Ramos (cell line): ENCODE measurements around the gene YY1AP1.
"Not testable (repeated sequence)": the region's sequence is repeated elsewhere in the genome, so short reads cannot be mapped to it uniquely, and the experiment has no call there.

ENCODE experiments used
- in situ Hi-C: fragments of 300-500 bp; cut with MboI; formaldehyde crosslinking; loops from one replicate; pipeline ENCODE4 v1.14.3; 2022; ENCODE audit warnings: low sequenced_read_pairs; ENCODE audit not compliant: unreplicated experiment

YY1AP1 gene

GRCh38 chr1:155648207-155649147, 40.1 kb downstream of the YY1AP1 start:
- in situ Hi-C loops = no loop called here

GRCh38 chr1:155646307-155646706, 42.3 kb downstream of the YY1AP1 start:
- in situ Hi-C loops = no loop called here

GRCh38 chr1:155645648-155646047, 42.9 kb downstream of the YY1AP1 start:
- in situ Hi-C loops = no loop called here

- in situ Hi-C loops = no loop called here
These were observed 43.5 kb downstream of the YY1AP1 start for GRCh38 chr1:155645034-155645598.

GRCh38 chr1:155643230-155643629, 45.3 kb downstream of the YY1AP1 start:
- in situ Hi-C loops = no loop called here

- in situ Hi-C loops = not testable (repeated sequence)
These were observed 45.9 kb downstream of the YY1AP1 start for GRCh38 chr1:155642559-155643180.

GRCh38 chr1:155640367-155640766, 48.2 kb downstream of the YY1AP1 start:
- in situ Hi-C loops = no loop called here

- in situ Hi-C loops = no loop called here
These were observed 52.0 kb downstream of the YY1AP1 start for GRCh38 chr1:155636397-155637153.

- in situ Hi-C loops = not testable (repeated sequence)
These were observed 62.1 kb downstream of the YY1AP1 start for GRCh38 chr1:155626428-155626827.

- in situ Hi-C loops = no loop called here
These were observed 65.2 kb downstream of the YY1AP1 start for GRCh38 chr1:155623357-155623756.

GRCh38 chr1:155622191-155622590, 66.4 kb downstream of the YY1AP1 start:
- in situ Hi-C loops = no loop called here

- in situ Hi-C loops = not testable (repeated sequence)
These were observed 75.3 kb downstream of the YY1AP1 start for GRCh38 chr1:155613226-155613625.

GRCh38 chr1:155610257-155610647, 78.3 kb downstream of the YY1AP1 start:
- in situ Hi-C loops = not testable (repeated sequence)

- in situ Hi-C loops = no loop called here
These were observed 78.9 kb downstream of the YY1AP1 start, which contains the start of gene MSTO1 for GRCh38 chr1:155609515-155610256. MSTO1 (plus strand) TSS chr1:155610218; CDS start chr1:155610249, 31 bp downstream.
